HG02759 (cell line): ENCODE measurements around the gene GPAM.
"Not testable (repeated sequence)": the region's sequence is repeated elsewhere in the genome, so short reads cannot be mapped to it uniquely, and the experiment has no call there.

Experiments used
- ATAC-seq: cut with Tn5 transposase; IDR thresholded peaks from one replicate; pipeline ENCODE4 v1.9.1; 2021; ENCODE audit warnings: mild to moderate bottlenecking, moderate library complexity; ENCODE audit not compliant: unreplicated experiment

GPAM gene

GRCh38 chr10:112216151-112216550 is 32.6 kb upstream of the GPAM start:
- no peak for ATAC-seq

- no peak for ATAC-seq
These were observed 31.8 kb upstream of the GPAM start for GRCh38 chr10:112215342-112215774.

GRCh38 chr10:112214298-112214926 is 30.8 kb upstream of the GPAM start:
- no peak for ATAC-seq

- no peak for ATAC-seq
These were observed 30.3 kb upstream of the GPAM start for GRCh38 chr10:112213836-112214235.

GRCh38 chr10:112213098-112213823 is 29.7 kb upstream of the GPAM start:
- peak; percentile 77 for ATAC-seq

GRCh38 chr10:112210666-112211065 is 27.1 kb upstream of the GPAM start:
- ATAC-seq: no peak

- ATAC-seq: no peak
These were observed 26.1 kb upstream of the GPAM start for GRCh38 chr10:112209684-112210131.

- no peak for ATAC-seq
These were observed 25.4 kb upstream of the GPAM start for GRCh38 chr10:112208997-112209396.

- no peak for ATAC-seq
These were observed 24.7 kb upstream of the GPAM start for GRCh38 chr10:112208292-112208691.

- ATAC-seq: peak; percentile 69
These were observed 19.9 kb upstream of the GPAM start for GRCh38 chr10:112203328-112204076.

GRCh38 chr10:112202561-112203241 is 19.1 kb upstream of the GPAM start:
- peak; percentile 84 for ATAC-seq

- no peak for ATAC-seq
These were observed 18.5 kb upstream of the GPAM start for GRCh38 chr10:112202076-112202475.

- no peak for ATAC-seq
These were observed 17.8 kb upstream of the GPAM start for GRCh38 chr10:112201334-112201733.

GRCh38 chr10:112200259-112200658 is 16.7 kb upstream of the GPAM start:
- ATAC-seq: not testable (repeated sequence)

- ATAC-seq: not testable (repeated sequence)
These were observed 14.1 kb upstream of the GPAM start for GRCh38 chr10:112197662-112198061.

- ATAC-seq: no peak
These were observed 11.7 kb upstream of the GPAM start for GRCh38 chr10:112195224-112195623.

GRCh38 chr10:112191791-112192190 is 8.2 kb upstream of the GPAM start:
- no peak for ATAC-seq

- no peak for ATAC-seq
These were observed 7.6 kb upstream of the GPAM start for GRCh38 chr10:112191041-112191590.

GRCh38 chr10:112189465-112189864 is 5.9 kb upstream of the GPAM start:
- ATAC-seq: no peak

GRCh38 chr10:112187527-112187926 is 4.0 kb upstream of the GPAM start:
- ATAC-seq: no peak

GRCh38 chr10:112185959-112186358 is 2.4 kb upstream of the GPAM start:
- no peak for ATAC-seq
